Stimulated activated CD8-positive, alpha-beta memory T cell treated with anti-CD3 and anti-CD28 coated beads, Interleukin-4, amount 100 ng/mL, for 1 hour (primary cell): Measurements from ENCODE around the gene XPO1.
"Not testable (repeated sequence)": the region's sequence is repeated elsewhere in the genome, so short reads cannot be mapped to it uniquely, and the experiment has no call there.

ENCODE experiments used
- DNase-seq, 2 donors: peaks; one replicate each; pipeline ENCODE4 v3.0.0-alpha.2; 2020; ENCODE audit warnings: low read depth in 2 of 2, low spot score in 1 of 2

XPO1 gene

DNA sequence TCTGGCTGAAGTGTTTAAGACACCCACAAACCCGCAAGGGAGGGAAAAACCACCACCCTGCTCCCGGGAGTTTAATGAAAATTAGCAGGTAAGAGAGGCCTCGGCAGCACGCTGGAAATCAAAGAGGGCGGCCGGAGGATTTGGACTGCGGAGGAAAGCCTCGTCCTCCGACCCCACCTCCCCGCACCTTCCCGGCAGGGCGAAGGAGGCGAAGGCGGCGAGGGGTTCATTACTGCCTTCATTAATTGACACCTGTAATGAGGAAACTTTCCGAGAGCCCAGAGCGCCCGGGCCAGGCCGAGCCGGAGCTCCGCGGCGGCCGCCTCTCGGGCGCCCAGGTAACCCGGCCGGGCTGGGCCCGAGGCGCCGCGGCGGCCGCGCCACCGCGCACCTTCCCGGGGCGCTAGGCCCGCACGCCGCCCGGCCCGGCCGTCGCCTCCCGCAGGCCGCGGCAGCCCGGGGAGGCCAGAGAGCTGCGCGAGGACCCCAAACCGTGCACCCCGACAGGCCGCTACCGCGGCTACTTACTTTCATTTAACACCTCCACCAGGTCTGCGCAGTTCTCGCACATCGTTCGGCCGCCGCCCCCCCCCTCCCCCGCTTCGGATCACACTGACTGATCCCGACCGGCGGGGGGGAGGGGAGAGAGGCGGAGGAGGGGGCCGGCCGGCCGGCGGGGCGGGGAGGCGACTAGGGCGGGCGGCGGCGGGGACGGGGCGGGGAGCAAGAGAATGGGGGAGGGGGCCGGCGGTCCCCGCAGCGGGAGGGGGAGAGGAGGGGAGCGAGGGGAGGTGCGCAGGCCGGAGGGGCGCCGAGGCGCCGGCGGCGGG is 67.8 kb downstream of the XPO1 start:
- peak; percentile 55 to 70 for DNase-seq

GRCh38 chr2:61469424-61470121 is 68.6 kb downstream of the XPO1 start:
- no peak for DNase-seq

- DNase-seq = not testable (repeated sequence)
Observed at GRCh38 chr2:61468231-61468630, 69.9 kb downstream of the XPO1 start.

GRCh38 chr2:61465045-61465444 is 73.1 kb downstream of the XPO1 start:
- DNase-seq = no peak

DNA sequence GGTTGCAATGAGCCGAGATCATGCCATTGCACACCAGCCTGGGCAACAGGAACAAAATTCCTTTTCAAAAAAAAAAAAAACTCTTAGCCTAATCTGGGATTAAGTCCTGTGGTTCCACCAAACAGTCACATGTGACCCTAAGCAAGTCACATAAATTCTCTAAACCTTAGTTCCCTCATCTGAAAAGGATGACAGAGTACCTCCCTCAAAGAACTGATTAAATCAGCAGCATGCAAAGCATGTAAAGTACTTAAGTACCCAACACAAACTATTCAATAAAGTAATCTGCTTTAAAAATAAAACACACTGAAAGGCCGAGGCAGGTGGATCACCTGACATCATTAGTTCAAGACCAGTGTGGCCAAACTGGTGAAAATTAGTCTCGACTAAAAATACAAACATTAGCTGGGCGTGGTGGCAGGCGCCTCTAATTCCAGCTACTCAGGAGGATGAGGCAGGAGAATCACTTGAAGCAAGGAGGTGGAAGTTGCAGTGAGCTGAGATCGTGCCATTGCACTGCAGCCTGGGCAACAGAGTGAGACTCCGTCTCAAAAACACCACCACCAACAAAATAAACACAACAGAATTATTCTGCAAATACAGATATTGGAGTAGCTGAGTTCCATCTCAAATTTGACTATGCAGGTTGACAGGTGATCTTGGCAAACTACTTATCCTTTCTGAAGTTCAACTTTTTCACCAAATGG is 74.2 kb downstream of the XPO1 start:
- DNase-seq = no peak

DNA sequence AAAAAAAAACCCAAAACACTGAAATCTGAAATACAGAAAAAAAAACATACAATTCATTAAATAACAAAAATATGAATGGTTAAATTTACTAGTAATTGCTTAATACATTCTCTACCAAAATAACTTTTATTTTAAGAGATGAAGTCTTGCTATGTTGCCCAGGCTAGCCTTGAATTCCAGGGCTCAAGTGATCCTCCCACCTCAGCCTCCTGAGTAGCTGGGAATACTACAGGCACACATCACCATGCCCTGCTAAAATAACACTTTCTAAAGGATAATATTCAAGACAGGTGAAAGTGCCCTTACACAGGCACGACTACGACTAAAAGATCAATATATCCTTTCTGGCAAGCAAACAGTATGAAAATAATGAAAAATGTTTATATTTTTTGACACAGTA is 76.8 kb downstream of the XPO1 start:
- DNase-seq = no peak

DNA sequence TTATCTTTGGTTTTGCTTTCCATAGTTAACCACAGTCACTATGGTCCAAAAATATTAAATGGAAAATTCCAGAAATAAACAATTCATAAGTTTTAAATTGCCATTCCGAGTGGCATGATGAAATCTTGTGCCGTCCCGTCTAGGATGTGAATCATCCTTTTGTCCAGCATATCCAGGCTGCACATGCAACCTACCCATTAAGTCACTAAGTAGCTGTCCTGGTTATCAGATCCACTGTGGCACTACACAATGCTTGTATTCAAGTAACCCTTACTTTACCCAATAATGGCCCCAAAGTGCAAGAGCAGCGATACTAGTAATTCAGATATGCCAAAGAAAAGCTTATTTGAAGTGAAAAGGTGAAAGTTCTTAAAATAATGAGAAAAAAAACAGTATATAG is 78.0 kb downstream of the XPO1 start:
- no peak for DNase-seq

DNA sequence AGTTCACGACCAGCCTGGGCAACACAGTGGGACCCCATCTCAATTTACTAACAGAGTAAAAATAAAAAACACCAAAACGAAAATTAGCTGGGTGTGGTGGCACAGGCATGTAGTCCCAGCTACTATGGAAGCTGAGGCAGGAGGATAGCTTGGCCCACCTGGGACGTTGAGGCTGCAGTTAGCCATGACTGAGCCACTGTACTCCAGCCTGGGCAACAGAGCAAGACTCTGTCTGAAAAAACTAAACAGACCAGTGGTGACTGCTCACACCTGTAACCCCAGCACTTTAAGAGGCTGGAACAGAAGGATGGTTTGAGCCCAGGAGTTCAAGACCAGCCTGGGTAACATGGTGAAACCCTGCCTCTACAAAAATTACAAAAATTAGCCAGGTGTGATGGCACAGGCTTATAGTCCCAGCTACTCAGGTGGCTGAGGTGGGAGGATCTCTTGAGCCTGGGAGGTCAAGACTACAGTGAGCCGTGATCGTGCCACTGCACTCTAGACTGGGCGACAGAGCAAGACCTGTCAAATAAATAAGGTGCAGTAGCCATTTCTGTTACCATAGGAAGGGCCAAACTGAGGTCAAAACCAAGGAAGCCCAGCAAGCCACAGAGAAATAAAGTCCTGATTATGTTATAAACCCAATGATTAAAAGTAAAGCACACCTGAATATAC is 81.3 kb downstream of the XPO1 start:
- DNase-seq = no peak

- DNase-seq = no peak
Observed at GRCh38 chr2:61456070-61456745, 81.9 kb downstream of the XPO1 start.

DNA sequence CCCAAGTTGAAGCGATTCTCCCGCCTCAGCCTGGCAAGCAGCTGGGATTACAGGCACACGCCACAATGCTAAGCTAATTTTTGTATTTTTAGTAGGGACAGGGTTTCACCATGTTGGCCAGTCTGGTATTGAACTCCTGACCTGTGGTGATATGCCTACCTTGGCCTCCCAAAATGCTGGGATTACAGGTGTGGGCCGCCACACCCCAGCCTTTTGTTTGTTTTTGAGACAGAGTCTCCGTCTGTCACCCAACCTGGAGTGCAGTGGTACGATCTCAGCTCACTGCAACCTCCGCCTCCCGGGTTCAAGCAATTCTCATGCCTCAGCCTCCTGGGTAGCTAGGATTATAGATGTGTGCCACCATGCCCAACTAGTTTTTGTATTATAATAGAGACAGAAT is 83.2 kb downstream of the XPO1 start:
- DNase-seq = not testable (repeated sequence)

GRCh38 chr2:61454383-61454782 is 83.8 kb downstream of the XPO1 start:
- no peak for DNase-seq

- DNase-seq = no peak
Observed at GRCh38 chr2:61452392-61452791, 85.8 kb downstream of the XPO1 start.

DNA sequence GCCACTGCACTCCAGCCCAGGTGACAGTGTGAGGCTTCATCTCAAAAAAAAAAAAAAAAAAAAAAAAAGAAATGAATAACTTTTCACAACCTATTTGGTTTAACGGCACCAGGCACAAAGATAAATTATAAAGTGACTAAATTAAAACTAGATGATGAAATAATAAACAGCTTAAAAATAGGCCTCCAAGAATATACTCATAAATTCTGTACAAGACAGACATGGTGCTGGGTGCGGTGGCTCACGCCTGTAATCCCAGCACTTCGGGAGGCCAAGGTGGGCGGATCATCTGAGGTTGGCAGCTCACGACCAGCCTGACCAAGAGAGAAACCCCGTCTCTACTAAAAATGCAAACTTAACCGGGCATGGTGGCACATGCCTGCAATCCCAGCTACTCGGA is 87.0 kb downstream of the XPO1 start:
- DNase-seq = no peak

GRCh38 chr2:61450144-61450543 is 88.0 kb downstream of the XPO1 start:
- DNase-seq = no peak

DNA sequence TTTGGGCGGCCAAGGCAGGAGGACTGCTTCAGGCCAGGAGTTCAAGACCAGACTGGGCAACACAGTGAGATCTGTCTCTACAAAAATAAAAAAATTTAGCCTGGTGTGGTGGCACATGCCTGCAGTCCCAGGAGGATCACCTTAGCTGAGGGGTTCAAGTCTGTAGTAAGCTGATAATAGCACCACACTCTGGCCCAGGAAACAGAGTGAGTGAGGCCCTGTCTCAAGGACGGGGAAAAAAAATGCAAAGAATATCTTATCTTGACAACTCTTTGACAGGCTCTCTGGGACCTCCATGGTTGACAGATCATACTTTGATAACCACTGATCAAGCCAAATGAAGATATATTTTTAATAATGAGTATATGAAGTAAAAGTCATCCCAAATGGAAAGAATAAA is 89.9 kb downstream of the XPO1 start:
- DNase-seq = no peak

GRCh38 chr2:61446971-61447370 is 91.2 kb downstream of the XPO1 start:
- DNase-seq = not testable (repeated sequence)

GRCh38 chr2:61443342-61444041 is 94.7 kb downstream of the XPO1 start:
- DNase-seq = no peak

DNA sequence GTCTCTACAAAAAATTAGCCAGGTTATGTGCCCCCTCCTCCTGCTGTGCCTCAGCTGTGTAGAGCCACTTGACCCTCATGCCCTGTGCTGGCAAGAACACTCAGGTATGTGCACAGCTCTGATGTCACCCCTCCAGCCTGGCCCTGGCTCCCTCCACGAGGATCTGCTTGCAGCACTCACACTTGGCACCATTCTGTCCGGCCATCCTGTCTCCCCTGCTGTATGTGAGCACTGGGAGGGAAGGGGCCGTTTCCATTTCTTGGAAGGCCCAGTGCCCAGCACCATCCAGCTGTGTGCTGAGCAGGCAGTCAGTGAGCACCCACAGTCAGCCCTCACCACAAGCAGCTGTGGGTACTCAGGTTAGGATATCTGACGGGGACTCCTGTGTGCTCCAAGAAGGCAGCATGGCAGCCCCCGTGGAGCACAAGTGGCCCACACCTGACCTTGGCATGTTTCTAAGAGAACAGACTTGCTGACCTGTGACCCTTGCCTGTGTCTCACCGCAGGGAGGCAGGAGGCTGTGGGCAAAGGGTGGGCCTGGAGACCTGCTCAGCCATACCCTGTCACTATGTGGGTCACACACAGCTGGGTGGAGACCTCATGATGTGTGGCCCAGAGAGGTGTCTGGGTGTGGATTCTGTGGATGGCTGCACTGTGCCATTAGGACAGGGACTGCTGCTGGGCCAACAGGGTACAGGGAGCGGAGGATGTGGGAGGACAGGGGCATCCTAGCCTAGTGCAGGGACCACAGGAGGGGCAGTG is 98.7 kb downstream of the XPO1 start:
- DNase-seq = no peak

- no peak for DNase-seq
Observed at GRCh38 chr2:61438670-61439069, 99.5 kb downstream of the XPO1 start.

DNA sequence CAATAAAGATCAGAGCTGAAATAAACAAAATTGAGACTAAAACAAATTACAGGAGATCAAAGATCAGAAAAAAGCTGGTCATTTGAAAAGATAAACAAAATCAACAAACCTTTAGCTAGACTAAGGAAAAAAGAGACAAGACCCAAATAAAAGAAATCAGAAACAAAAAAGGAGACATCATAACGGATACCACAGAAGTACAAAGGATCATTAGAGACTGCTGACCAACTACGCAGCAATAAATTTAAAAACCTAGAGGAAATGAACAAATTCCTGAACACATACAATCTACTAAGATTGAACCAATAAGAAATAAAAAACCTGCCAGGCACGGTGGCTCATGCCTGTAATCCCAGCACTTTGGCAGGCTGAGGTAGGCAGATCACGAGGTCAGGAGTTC is 101.0 kb downstream of the XPO1 start:
- DNase-seq = no peak
